Stimulated activated naive B cell treated with anti-CD40 and anti-IgM and Interleukin-4, amounts not matched to agents 10 μg/mL and 1 μg/mL and 100 μg/mL, for 72 hours (primary cell): ENCODE results near the gene PDS5B.

Experiments used
- ATAC-seq, 2 donors: fragments of 150-1000 bp; cut with Tn5 transposase; replicated peaks; 2 replicates each; pipeline ENCODE4 v1.10.0; 2021; ENCODE audit warnings: moderate library complexity in 1 of 2
- DNase-seq: peaks from one replicate; pipeline ENCODE4 v3.0.0; 2021
- H3K27ac Mint-ChIP-seq: one replicate; pipeline ENCODE4 v1.8.0; 2022; ENCODE audit warnings: mild to moderate bottlenecking, mixed read lengths
- H3K27me3 Mint-ChIP-seq, 2 donors: one replicate each; pipeline ENCODE4 v1.8.0; 2022; ENCODE audit warnings: mixed read lengths in 2 of 2
- H3K36me3 Mint-ChIP-seq, 2 donors: one replicate each; pipeline ENCODE4 v1.8.0; 2022; ENCODE audit warnings: mixed read lengths in 2 of 2, mild to moderate bottlenecking in 1 of 2
- H3K4me1 Mint-ChIP-seq, 2 donors: one replicate each; pipeline ENCODE4 v1.8.0; 2022; ENCODE audit warnings: mixed read lengths in 2 of 2, mild to moderate bottlenecking in 1 of 2
- H3K4me3 Mint-ChIP-seq, 2 donors: one replicate each; pipeline ENCODE4 v1.8.0; 2022; ENCODE audit warnings: mild to moderate bottlenecking in 2 of 2, mixed read lengths in 2 of 2, moderate library complexity in 1 of 2
- H3K9me3 Mint-ChIP-seq, 2 donors: one replicate each; pipeline ENCODE4 v1.8.0; 2022; ENCODE audit warnings: mixed read lengths in 2 of 2, mild to moderate bottlenecking in 1 of 2

The PDS5B gene

GRCh38 chr13:32735859-32736258, 149.6 kb downstream of the PDS5B start:
- ATAC-seq (no peak), DNase-seq (no peak)
- Mint-ChIP-seq H3K9me3 (no peaks in the 10 kb centered on the region), H3K4me1 (peaks cover 15 to 28% of the 10 kb centered on the region in 2 donors), H3K27ac (no peak overlapping the region), H3K4me3 (no peak overlapping the region), H3K27me3 (no peaks in the 10 kb centered on the region), H3K36me3 (peaks cover 14 to 16% of the 10 kb centered on the region in 2 donors)

DNA sequence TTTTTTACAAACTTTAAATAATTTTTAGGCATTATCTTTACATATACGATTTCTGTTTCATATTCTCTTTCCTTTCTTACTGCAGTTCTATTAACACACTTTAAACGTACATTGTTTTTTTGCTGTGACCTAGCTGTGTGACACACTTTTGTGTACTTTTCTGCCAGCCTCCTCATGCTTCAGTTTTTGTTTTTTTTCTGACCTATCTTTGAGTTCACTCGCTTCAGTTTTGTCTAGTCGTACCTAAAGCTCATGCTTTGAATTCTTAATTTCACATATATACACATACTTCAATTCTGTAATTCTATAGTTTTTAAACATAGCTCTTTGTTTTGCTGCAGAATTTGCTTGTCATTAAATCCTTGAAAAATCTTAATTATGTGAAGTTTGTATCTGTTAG, 150.4 kb downstream of the PDS5B start:
- H3K27ac Mint-ChIP-seq = peak overlapping the region; percentile 60
- ATAC-seq = no peak

DNA sequence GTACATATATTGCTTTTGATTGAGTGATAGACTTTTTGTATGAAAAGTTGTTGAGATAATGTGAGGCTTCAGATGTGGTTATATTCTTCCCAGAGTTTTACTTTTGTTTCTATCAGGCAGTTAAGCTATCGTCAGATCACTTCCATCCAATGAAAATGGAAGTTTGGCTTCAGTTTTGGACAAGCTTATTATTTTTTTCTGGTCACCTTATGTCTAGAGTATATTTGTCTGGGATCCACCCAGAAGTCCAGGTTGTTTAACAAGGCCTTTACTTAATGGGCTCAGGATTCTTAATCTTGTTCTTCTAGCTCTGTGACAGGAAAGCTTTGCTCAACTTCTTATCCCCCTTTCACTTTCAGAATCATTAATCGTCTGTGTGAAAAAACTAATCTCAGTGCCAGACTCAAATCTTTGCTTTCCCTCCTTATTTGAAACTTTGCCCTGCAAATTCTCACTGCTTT, 150.9 kb downstream of the PDS5B start:
- DNase-seq (no peak), ATAC-seq (peak in 1 of 2 donors; percentile 53)
- peak overlapping the region; percentile 75 to 76 for H3K4me3 Mint-ChIP-seq
- H3K27ac Mint-ChIP-seq = peak overlapping the region; percentile 60
- H3K27me3 Mint-ChIP-seq = no peaks in the 10 kb centered on the region
- H3K9me3 Mint-ChIP-seq = no peaks in the 10 kb centered on the region
- H3K36me3 Mint-ChIP-seq = peaks cover 11 to 16% of the 10 kb centered on the region in 2 donors
- peaks cover 13 to 22% of the 10 kb centered on the region in 2 donors for H3K4me1 Mint-ChIP-seq

More for the DNA sequence above, 150.4 kb downstream of the PDS5B start:
- Mint-ChIP-seq H3K4me1 (peaks cover 13 to 22% of the 10 kb centered on the region in 2 donors), H3K4me3 (peak overlapping the region; percentile 75 to 76), H3K9me3 (no peaks in the 10 kb centered on the region), H3K27me3 (no peaks in the 10 kb centered on the region), H3K36me3 (peaks cover 11 to 16% of the 10 kb centered on the region in 2 donors)
- DNase-seq = no peak

GRCh38 chr13:32737679-32738078, 151.4 kb downstream of the PDS5B start:
- ATAC-seq (peak; percentile 21 to 41), DNase-seq (no peak)
- no peaks in the 10 kb centered on the region for H3K9me3 Mint-ChIP-seq
- peaks cover 11 to 16% of the 10 kb centered on the region in 2 donors for H3K36me3 Mint-ChIP-seq
- peaks cover 13 to 22% of the 10 kb centered on the region in 2 donors for H3K4me1 Mint-ChIP-seq
- no peaks in the 10 kb centered on the region for H3K27me3 Mint-ChIP-seq
- peak overlapping the region; percentile 78 for H3K27ac Mint-ChIP-seq
- peak overlapping the region; percentile 75 to 76 for H3K4me3 Mint-ChIP-seq

- no peak for DNase-seq
- H3K27me3 Mint-ChIP-seq = no peaks in the 10 kb centered on the region
- H3K9me3 Mint-ChIP-seq = no peaks in the 10 kb centered on the region
- no peak overlapping the region for H3K27ac Mint-ChIP-seq
- no peak overlapping the region for H3K4me3 Mint-ChIP-seq
- no peak for ATAC-seq
- peaks cover 0 to 5% of the 10 kb centered on the region in 2 donors for H3K4me1 Mint-ChIP-seq
- H3K36me3 Mint-ChIP-seq = peaks cover 12 to 25% of the 10 kb centered on the region in 2 donors
These were observed 159.3 kb downstream of the PDS5B start for GRCh38 chr13:32745509-32745908.

DNA sequence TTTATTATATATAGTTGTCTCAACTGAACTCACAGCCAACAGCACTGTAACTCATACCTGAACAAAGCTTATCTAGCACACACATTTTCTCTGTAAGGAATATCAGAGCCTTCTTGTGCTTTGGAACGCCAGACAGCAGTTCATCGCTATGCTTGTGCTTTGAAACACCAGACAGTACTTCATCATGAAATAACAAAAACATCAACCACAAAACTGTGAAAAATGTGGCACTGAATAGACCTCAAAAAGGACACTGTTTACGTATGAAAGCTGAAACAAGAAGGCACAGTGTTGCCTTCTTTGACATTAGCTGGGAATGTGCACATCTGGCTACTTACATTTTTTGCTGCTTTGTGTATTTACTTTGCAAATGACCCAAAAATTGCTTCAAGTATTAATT, 160.2 kb downstream of the PDS5B start:
- H3K36me3 Mint-ChIP-seq = peaks cover 14 to 33% of the 10 kb centered on the region in 2 donors
- peaks cover 4 to 12% of the 10 kb centered on the region in 2 donors for H3K4me1 Mint-ChIP-seq
- no peaks in the 10 kb centered on the region for H3K9me3 Mint-ChIP-seq
- no peaks in the 10 kb centered on the region for H3K27me3 Mint-ChIP-seq
- no peak overlapping the region for H3K27ac Mint-ChIP-seq
- no peak for ATAC-seq
- no peak overlapping the region for H3K4me3 Mint-ChIP-seq
- no peak for DNase-seq

GRCh38 chr13:32748305-32748704, 162.1 kb downstream of the PDS5B start:
- Mint-ChIP-seq H3K4me3 (no peak overlapping the region), H3K9me3 (no peaks in the 10 kb centered on the region), H3K27ac (no peak overlapping the region), H3K4me1 (peaks cover 4 to 12% of the 10 kb centered on the region in 2 donors), H3K36me3 (peaks cover 14 to 35% of the 10 kb centered on the region in 2 donors), H3K27me3 (no peaks in the 10 kb centered on the region)
- DNase-seq (no peak), ATAC-seq (no peak)

- no peak overlapping the region for H3K27ac Mint-ChIP-seq
- H3K9me3 Mint-ChIP-seq = no peaks in the 10 kb centered on the region
- H3K4me1 Mint-ChIP-seq = peaks cover 4 to 12% of the 10 kb centered on the region in 2 donors
- H3K4me3 Mint-ChIP-seq = no peak overlapping the region
- no peak for ATAC-seq
- no peaks in the 10 kb centered on the region for H3K27me3 Mint-ChIP-seq
- peaks cover 22 to 52% of the 10 kb centered on the region in 2 donors for H3K36me3 Mint-ChIP-seq
- no peak for DNase-seq
These were observed 165.1 kb downstream of the PDS5B start for GRCh38 chr13:32751340-32751739.

DNA sequence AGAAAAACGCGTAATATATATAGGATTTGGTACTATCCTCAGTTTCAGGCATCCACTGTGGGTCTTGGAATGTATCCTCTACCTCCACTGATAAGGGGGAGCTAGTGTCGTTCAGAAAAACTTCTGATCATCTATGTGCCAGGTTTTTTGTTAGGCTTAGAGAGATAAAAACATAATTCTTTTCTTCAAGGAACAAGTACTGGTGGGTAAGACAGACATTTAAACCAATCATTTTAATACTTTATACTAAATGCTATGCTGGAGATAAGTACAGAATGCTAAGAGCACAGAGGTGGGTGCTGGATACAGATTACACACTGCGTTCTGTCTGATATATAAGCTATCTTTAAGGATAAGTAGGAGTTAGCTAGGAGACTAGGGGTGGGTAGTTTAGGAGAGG, 166.1 kb downstream of the PDS5B start:
- Mint-ChIP-seq H3K9me3 (no peaks in the 10 kb centered on the region), H3K4me3 (no peak overlapping the region), H3K4me1 (peaks cover 4 to 12% of the 10 kb centered on the region in 2 donors), H3K36me3 (peaks cover 23 to 51% of the 10 kb centered on the region in 2 donors), H3K27me3 (no peaks in the 10 kb centered on the region), H3K27ac (no peak overlapping the region)
- no peak for DNase-seq
- ATAC-seq = no peak

DNA sequence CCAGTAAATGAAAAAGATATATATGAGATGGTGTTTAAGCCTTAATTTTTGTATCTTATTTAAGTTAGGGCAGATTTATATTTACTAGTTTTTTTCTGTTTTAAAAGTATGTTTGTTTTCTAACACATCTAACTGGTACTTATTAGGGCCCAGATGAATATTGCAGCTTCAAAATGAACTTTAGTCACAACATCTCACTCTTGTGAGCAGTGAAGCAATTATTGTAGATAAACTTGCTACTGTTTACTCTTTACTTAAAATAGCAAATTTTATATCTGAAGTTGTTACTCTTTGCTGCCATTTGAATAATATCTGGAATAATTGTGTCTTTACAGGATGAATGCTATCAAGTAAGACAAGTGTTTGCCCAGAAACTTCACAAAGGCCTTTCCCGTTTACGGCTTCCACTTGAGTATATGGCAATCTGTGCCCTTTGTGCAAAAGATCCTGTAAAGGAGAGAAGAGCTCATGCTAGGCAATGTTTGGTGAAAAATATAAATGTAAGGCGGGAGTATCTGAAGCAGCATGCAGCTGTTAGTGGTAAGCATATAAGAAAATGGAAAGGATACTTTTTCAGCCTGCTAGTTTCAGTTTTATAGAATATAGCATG, 166.8 kb downstream of the PDS5B start:
- peaks cover 28 to 52% of the 10 kb centered on the region in 2 donors for H3K36me3 Mint-ChIP-seq
- DNase-seq (no peak), ATAC-seq (no peak)
- peaks cover 4 to 12% of the 10 kb centered on the region in 2 donors for H3K4me1 Mint-ChIP-seq
- H3K27ac Mint-ChIP-seq = no peak overlapping the region
- H3K4me3 Mint-ChIP-seq = no peak overlapping the region
- H3K9me3 Mint-ChIP-seq = no peaks in the 10 kb centered on the region
- H3K27me3 Mint-ChIP-seq = no peaks in the 10 kb centered on the region

- ATAC-seq (no peak), DNase-seq (no peak)
- Mint-ChIP-seq H3K36me3 (peaks cover 29 to 53% of the 10 kb centered on the region in 2 donors), H3K27ac (no peak overlapping the region), H3K9me3 (no peaks in the 10 kb centered on the region), H3K27me3 (no peaks in the 10 kb centered on the region), H3K4me3 (no peak overlapping the region), H3K4me1 (peaks cover 4 to 12% of the 10 kb centered on the region in 2 donors)
These were observed 167.9 kb downstream of the PDS5B start for GRCh38 chr13:32754179-32754578.

GRCh38 chr13:32759152-32759551, 172.9 kb downstream of the PDS5B start:
- Mint-ChIP-seq H3K9me3 (peaks cover 2 to 6% of the 10 kb centered on the region in 2 donors), H3K36me3 (peaks cover 41 to 67% of the 10 kb centered on the region in 2 donors), H3K4me1 (no peaks in the 10 kb centered on the region), H3K27me3 (no peaks in the 10 kb centered on the region), H3K4me3 (no peak overlapping the region), H3K27ac (no peak overlapping the region)
- no peak for ATAC-seq
- DNase-seq = no peak

DNA sequence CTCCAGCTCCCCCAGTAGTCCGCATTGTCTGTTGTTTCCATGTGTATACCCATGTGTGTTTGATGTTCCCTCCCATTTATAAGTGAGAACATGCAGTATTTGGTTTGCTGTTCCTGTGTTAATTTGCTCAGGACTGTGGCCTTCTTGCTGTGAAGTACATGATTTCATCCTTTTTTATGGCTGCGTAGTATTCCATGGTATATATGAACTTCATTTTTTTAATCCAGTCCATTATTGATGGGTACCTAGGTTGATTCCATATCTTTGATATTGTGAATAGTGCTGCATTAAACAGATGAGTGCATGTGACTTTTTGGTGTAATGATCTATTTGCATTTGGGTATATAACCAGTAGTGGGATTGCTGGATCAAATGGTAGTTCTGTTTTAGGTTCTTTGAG, 175.2 kb downstream of the PDS5B start:
- Mint-ChIP-seq H3K27ac (no peak overlapping the region), H3K4me3 (no peak overlapping the region), H3K36me3 (peaks cover 40 to 53% of the 10 kb centered on the region in 2 donors), H3K4me1 (no peaks in the 10 kb centered on the region), H3K27me3 (no peaks in the 10 kb centered on the region), H3K9me3 (peaks cover 2 to 6% of the 10 kb centered on the region in 2 donors)
- DNase-seq (no peak), ATAC-seq (no peak)

GRCh38 chr13:32779119-32779518, 192.9 kb downstream of the PDS5B start:
- H3K4me1 Mint-ChIP-seq = no peaks in the 10 kb centered on the region
- H3K36me3 Mint-ChIP-seq = peaks cover 35 to 43% of the 10 kb centered on the region in 2 donors

DNA sequence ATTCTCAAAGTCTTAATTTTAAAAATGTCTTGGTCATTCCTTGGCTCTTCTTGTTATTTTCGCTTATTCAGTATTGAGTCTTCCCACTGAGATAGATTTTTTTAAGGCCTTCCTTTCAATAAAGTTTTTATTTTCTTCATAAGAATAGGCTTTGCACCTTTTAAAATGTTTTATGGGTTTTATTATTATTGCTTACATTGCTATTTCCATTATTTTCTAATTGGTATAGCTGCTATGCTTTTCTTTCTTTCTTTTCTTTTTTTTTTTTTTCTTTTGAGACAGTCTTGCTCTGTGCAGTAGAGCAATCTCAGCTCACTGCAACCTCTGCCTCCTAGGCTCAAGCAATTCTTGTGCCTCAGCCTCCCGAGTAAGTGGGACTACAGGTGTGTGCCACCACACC, 195.7 kb downstream of the PDS5B start:
- DNase-seq (no peak), ATAC-seq (no peak)
- H3K27me3 Mint-ChIP-seq = no peaks in the 10 kb centered on the region
- H3K27ac Mint-ChIP-seq = no peak overlapping the region
- peaks cover 32 to 41% of the 10 kb centered on the region in 2 donors for H3K36me3 Mint-ChIP-seq
- peaks cover 2 to 4% of the 10 kb centered on the region in 2 donors for H3K9me3 Mint-ChIP-seq
- H3K4me1 Mint-ChIP-seq = no peaks in the 10 kb centered on the region
- H3K4me3 Mint-ChIP-seq = no peak overlapping the region

More at GRCh38 chr13:32779119-32779518, 192.9 kb downstream of the PDS5B start:
- Mint-ChIP-seq H3K27me3 (no peaks in the 10 kb centered on the region), H3K4me3 (no peak overlapping the region), H3K9me3 (peaks cover 2 to 4% of the 10 kb centered on the region in 2 donors), H3K27ac (no peak overlapping the region)
- DNase-seq (no peak), ATAC-seq (no peak)
